Activated T-cell treated with anti-CD3 and anti-CD28 coated beads for 24 hours (primary cell): ENCODE results near the gene MRPL17.

Experiments used
- DNase-seq: peaks from one replicate; pipeline ENCODE4 v3.0.0-alpha.2; 2020; ENCODE audit warnings: low read depth

Gene MRPL17

GRCh38 chr11:6682591-6682935 is 577 bp downstream of the MRPL17 start:
- no peak for DNase-seq

DNA sequence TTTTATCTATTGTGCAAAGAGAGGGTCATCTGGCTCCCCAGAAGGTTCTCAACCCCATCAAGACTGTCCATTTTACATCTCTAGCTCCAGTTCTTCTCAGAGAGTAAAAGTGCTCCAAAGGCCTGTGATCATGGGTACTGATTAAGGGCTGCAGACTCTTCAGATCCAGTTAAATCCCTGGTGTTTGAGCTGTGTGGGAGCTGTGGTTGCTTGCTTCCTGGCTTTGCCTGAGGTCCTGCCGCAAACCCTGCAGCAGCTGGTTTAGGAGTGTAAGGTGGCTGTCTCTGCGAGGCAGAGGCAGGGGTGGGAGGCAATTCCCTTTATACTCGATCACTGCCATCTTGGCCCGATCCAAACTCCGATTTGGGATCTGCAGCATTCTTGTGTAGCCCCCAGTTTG is 1.2 kb downstream of the MRPL17 start:
- DNase-seq = no peak

DNA sequence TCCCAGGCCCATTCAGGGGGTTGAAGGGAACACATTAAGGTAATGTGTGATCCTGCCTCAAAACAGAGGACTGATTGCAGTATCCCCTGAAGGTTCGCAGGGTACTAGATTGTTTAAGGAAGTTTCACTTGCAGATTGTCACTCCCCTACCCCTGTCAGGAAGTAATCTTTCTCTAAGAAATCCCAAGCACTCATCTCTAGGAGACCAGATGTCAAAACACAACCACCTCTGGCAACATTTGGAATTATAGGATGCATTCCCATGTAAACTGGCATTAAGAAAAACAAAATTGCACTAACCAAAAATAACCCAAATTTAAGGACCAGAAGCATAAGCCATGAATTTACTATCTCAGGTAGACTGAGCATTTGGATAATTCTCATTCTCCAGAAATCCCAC is 1.6 kb downstream of the MRPL17 start:
- DNase-seq = no peak

- no peak for DNase-seq
These were observed 6.1 kb downstream of the MRPL17 start for GRCh38 chr11:6677018-6677417.

DNA sequence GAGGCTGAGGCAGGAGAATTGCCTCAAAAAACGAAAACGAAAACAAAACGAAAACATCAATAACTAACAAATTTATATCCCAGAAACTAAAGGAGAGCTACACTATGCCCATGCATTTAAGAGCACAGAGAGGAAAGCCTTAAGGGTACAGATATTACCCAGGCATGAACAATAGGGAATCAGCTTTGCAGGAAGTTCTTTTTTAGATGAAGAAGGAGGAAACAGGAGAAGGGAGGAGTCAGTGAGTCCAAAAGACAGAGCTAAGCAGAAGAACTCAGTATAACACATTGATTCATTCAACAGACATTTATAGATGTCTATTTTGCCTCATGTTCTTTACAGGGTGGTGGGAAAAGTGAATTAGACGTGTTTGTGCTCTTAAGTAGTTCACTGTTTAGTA is 8.3 kb downstream of the MRPL17 start:
- DNase-seq = no peak

DNA sequence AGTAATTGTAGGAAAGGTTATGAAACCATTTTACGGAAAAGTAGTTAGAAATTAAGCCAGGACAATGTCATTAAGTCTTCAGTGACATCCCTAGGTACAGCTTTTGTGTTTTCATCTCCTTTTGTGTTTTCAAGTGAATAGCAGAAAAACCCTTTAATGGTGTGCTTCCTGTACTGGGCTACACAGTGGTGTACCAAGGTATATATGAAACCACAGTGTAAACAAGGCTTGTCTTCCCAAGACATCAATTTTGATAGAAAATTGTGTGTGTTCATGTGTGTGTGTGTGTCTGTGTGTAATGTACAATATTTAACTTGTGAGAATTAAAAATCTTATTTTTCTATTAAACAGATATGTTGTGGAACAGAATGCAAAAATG is 8.9 kb downstream of the MRPL17 start:
- DNase-seq = no peak

- DNase-seq = no peak
These were observed 9.5 kb downstream of the MRPL17 start for GRCh38 chr11:6673523-6674218.

GRCh38 chr11:6671991-6672390 is 11.1 kb downstream of the MRPL17 start:
- no peak for DNase-seq

GRCh38 chr11:6670202-6670830 is 12.8 kb downstream of the MRPL17 start:
- no peak for DNase-seq

GRCh38 chr11:6667733-6668374 is 15.3 kb downstream of the MRPL17 start:
- DNase-seq = no peak

- DNase-seq = no peak
These were observed 16.6 kb downstream of the MRPL17 start for GRCh38 chr11:6666302-6667183.

DNA sequence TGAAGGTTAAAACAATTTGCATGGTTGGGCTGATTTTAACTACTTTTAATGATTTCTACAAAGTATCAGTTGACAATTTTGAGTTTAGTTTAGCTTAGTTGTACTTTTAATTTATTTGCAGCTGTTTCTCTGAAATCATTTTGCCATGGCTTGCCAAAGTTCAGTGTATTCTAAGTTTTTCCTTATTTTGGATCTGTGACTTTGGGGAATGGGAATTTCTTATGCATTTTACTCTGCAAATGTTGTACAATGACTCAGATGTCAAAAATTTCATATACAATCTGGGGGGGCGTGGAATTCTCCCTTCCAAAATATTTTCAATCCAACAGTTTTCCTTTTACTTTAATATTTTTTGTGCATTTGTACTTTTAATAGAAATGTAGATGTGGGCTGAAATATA is 18.6 kb downstream of the MRPL17 start:
- DNase-seq = no peak

- DNase-seq = no peak
These were observed 19.2 kb downstream of the MRPL17 start for GRCh38 chr11:6663794-6664469.

DNA sequence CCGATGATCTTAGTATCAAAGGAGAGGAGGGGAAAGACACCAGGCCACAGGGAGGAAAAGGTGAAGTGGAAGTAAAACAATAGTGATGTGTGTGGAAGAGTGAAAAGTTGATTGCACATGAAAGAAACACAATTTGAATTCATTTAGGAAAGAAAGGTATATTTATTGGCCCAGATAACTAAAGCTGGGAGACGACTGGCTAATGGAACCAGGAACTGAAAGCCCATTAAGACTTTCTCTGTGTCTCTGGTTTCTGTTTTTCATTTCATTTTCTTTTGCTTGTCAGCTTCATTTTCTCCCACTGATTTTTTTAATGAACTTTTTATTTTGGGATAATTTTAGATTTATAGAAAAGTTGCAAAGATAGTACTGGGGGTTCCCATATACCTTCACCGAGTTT is 22.4 kb downstream of the MRPL17 start:
- no peak for DNase-seq

- DNase-seq = no peak
These were observed 24.5 kb downstream of the MRPL17 start for GRCh38 chr11:6658647-6659046.

DNA sequence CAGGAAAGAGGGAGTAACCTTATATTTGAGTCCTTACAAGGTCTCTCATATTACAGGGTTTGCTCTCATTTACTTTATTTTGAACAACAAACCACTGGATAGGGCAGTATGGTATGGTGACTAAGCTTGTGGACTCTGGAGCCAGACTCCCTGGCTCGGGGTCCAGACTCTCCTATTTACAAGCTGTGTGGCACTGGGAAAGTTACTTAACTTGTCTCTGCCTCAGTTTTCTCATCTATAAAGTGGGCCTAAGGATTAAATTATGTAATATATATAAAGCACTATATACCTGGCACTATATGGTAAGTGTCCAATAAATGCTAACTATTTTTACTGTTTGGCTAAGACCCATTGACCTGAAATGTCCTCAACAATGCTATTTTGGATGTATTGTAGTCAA is 25.8 kb downstream of the MRPL17 start:
- DNase-seq = no peak

GRCh38 chr11:6656936-6657335 is 26.2 kb downstream of the MRPL17 start:
- no peak for DNase-seq

GRCh38 chr11:6656584-6656915 is 26.6 kb downstream of the MRPL17 start:
- DNase-seq = no peak

DNA sequence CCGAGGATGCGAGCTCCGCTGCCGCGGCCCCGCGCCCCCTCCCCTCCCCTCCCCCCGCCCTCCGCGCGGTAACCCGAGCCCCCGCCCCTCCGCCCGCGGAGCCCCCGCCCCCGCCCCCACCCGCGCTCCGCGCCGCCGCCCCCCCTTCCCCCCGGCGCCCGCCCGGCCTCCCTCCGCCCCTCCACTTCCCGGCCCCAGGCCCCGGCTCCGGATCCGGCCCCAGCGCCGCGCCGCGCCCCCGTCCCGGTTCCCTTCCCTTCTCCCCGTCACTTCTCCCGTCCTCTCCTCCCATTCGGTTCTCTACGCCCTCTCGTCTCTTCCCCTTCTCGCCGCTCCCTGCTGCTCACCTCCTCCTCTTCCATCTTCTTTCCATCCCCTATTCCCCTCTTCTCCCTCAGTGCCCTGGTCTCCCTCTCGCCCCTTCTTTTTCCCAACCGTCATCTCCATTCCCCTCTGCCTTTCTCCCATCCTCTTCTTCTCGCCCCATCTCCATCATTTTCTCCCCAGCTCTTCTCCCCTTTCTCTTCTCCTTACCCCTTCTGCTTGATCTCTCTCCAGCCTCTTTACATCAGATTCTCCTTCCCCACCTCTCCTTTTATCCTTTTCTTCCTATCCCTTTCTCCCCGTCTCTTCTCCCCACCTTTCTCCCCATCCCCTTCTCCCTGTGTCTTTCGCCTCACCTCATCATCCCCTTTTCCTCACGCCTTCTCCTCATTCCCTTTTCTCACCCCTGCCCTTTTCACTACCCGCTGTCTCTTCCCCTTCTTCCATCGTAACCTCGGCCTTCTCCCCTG is 27.2 kb downstream of the MRPL17 start, which contains the start of gene DCHS1:
Gene DCHS1, minus strand, starts transcription at position 20 of the 794 bp plus-strand sequence. CDS start 14,196 bp downstream, outside the sequence.
- DNase-seq = no peak

GRCh38 chr11:6655020-6655789 is 27.9 kb downstream of the MRPL17 start:
- peak; percentile 11 for DNase-seq
